Subcutaneous abdominal adipose tissue (tissue), 5 donors: ENCODE measurements around the gene PRR14L.
"Not testable (repeated sequence)": the region's sequence is repeated elsewhere in the genome, so short reads cannot be mapped to it uniquely, and the experiment has no call there.

ENCODE experiments used
- H3K27ac ChIP-seq: one replicate; pipeline ENCODE4 v1.7.0; 2013; ENCODE audit warnings: low read depth, mild to moderate bottlenecking, inconsistent platforms, low read length, moderate library complexity
- H3K27me3 ChIP-seq, 5 donors: one replicate each; pipeline ENCODE4 v1.7.0; 2013; ENCODE audit warnings: low read length in 5 of 5, inconsistent platforms in 1 of 5; ENCODE audit not compliant: control insufficient read depth in 5 of 5, insufficient read depth in 4 of 5
- H3K36me3 ChIP-seq, 5 donors: one replicate each; pipeline ENCODE4 v1.7.0; 2013; ENCODE audit warnings: low read length in 5 of 5; ENCODE audit not compliant: control insufficient read depth in 5 of 5, insufficient read depth in 5 of 5
- H3K4me1 ChIP-seq, 5 donors: one replicate each; pipeline ENCODE4 v1.7.0; 2013; ENCODE audit warnings: low read length in 5 of 5, mild to moderate bottlenecking in 3 of 5, moderate library complexity in 1 of 5; ENCODE audit not compliant: control insufficient read depth in 5 of 5, insufficient read depth in 5 of 5
- H3K4me3 ChIP-seq, 5 donors: one replicate each; pipeline ENCODE4 v1.7.0; 2013; ENCODE audit warnings: low read length in 5 of 5, low read depth in 1 of 5
- H3K9ac ChIP-seq, 5 donors: one replicate each; pipeline ENCODE4 v1.7.0; 2013; ENCODE audit warnings: low read length in 5 of 5, mild to moderate bottlenecking in 4 of 5, moderate library complexity in 3 of 5
- H3K9me3 ChIP-seq, 5 donors: one replicate each; pipeline ENCODE4 v1.7.0; 2013; ENCODE audit warnings: low read length in 5 of 5; ENCODE audit not compliant: control insufficient read depth in 5 of 5
- donor health status: healthy.
- donor health status: healthy.
- donor health status: healthy.
- donor health status: healthy.
- donor health status: healthy.

The PRR14L gene

DNA sequence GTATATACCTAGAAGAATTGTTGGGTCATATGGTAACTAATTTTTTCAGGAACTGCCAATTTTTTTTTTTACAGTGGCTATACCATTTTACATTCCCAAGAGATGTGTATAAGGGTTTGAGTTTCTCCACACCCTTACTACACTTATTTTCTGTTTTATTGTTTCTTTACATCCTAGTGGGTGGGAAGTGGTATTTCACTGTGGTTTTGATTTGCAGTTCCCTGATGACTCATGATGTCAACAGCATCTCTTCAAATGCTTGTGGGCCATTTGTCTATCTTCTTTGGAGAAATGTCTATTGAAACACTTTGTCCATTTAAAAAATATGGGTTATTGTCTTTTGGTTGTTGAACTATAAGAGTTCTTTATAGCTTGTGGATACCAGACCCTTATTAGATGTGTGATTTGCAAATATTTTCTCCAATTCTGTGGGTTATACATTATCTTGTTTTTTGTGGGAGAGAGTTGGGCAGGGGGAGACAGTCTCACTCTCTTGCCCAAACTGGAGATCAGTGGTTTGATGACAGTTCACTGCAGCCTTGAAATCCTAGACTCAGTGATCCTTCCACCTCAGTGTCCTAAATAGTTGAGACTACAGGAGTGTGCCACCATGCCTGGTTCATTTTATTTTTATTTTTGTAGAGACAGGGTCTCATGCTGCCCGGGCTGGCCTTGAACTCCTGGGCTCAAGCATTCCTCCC lies 57.6 kb downstream of the PRR14L start:
- H3K9me3 ChIP-seq = no peaks in the 10 kb centered on the region
- H3K4me3 ChIP-seq = no peak overlapping the region
- no peaks in the 10 kb centered on the region for H3K27me3 ChIP-seq
- peaks cover 17 to 58% (median 37%) of the 10 kb centered on the region in 5 donors for H3K36me3 ChIP-seq
- no peak overlapping the region for H3K9ac ChIP-seq
- H3K4me1 ChIP-seq = peaks cover 0 to 4% (median 0%) of the 10 kb centered on the region in 5 donors
- no peak overlapping the region for H3K27ac ChIP-seq

DNA sequence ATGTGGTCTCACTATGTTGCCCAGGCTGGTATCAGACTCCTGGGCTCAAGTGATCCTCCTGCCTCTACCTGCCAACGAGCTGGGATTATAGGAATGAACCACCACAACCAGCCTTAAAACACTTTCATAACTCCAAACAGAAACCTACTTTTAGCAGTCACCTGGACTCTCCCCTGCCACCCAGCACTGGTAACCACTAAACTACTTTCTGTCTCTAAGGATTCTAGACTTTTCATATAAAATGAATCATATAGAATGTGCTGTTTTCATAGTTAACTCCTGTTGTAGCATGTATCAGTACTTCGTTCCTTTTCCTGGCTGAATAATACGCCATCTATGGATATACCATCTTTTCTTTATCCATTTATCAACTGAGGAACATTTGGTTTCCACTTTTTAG lies 58.5 kb downstream of the PRR14L start:
- Histone ChIP-seq H3K4me1 (peaks cover 0 to 4% (median 0%) of the 10 kb centered on the region in 5 donors), H3K9ac (no peak overlapping the region), H3K4me3 (no peak overlapping the region), H3K27me3 (no peaks in the 10 kb centered on the region), H3K36me3 (peaks cover 17 to 58% (median 39%) of the 10 kb centered on the region in 5 donors), H3K27ac (no peak overlapping the region), H3K9me3 (no peaks in the 10 kb centered on the region)

DNA sequence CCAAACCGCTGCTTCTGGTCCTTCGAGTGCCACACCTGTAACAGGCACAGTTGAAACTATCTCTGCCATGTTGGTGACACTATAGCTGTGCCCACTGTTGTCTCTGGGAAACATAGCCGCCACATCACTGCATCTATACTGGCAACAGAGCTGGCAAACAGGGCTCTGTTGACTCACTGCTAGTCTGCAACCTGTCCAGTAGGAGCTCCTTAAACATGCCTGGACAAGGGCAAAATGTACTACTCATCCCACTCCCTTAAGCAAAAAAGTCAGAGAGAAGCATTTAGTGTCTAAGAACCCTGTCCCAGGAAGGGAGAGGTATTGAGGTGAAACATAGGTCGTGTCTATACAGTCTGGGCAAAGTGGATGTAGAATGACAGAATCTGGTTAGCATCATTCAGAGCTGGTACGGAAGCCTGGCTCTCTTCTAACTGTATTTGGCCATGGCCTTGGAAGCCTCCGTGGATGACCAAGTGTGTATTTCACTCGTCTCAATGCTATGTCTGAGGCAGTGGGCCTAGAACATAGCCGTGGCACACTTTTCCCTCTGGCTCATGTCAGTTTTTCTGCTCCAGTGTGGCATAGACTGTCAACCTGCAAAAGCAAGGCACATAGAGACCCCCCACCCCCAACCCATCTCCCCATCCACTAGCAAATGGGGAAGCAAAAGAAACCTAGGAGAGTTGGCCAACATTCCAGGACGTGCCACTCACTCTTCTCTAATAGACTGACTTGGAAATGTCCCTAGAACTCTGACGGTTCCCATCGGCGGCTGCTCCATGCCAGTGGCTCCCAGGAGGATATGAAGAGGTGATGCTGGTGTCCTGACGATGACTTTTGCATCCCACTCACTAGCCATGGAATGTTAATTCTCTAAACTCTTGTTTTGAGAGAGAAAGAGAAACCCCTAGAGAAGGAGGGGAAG lies 66.5 kb downstream of the PRR14L start:
- Histone ChIP-seq H3K27ac (no peak overlapping the region), H3K27me3 (no peaks in the 10 kb centered on the region), H3K4me3 (no peak overlapping the region), H3K36me3 (peaks cover 6 to 48% (median 40%) of the 10 kb centered on the region in 5 donors), H3K9me3 (no peaks in the 10 kb centered on the region), H3K9ac (no peak overlapping the region), H3K4me1 (peaks cover 0 to 5% (median 2%) of the 10 kb centered on the region in 5 donors)

DNA sequence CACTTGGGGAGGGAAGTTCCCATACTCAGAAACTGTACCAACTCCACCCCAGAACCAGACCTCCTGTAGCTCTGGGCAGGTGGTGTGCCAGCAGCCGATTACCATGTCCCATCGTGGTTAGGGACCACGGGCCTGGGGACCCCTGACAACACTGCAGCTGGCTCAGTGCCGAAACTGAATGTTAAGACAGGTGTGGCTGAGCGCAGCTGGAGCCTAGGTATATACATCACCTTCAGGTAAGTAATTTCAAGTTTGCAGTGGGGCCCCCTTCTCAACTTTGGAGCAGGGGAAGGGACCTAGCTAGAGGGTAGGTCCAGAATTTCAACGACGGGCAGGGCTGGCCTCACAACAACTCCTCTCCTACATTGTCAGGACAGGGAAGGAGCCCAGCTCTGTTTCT lies 67.2 kb downstream of the PRR14L start:
- Histone ChIP-seq H3K9ac (no peak overlapping the region), H3K27ac (no peak overlapping the region), H3K36me3 (peaks cover 6 to 45% (median 40%) of the 10 kb centered on the region in 5 donors), H3K27me3 (no peaks in the 10 kb centered on the region), H3K4me1 (peaks cover 0 to 5% (median 2%) of the 10 kb centered on the region in 5 donors), H3K9me3 (no peaks in the 10 kb centered on the region), H3K4me3 (no peak overlapping the region)

DNA sequence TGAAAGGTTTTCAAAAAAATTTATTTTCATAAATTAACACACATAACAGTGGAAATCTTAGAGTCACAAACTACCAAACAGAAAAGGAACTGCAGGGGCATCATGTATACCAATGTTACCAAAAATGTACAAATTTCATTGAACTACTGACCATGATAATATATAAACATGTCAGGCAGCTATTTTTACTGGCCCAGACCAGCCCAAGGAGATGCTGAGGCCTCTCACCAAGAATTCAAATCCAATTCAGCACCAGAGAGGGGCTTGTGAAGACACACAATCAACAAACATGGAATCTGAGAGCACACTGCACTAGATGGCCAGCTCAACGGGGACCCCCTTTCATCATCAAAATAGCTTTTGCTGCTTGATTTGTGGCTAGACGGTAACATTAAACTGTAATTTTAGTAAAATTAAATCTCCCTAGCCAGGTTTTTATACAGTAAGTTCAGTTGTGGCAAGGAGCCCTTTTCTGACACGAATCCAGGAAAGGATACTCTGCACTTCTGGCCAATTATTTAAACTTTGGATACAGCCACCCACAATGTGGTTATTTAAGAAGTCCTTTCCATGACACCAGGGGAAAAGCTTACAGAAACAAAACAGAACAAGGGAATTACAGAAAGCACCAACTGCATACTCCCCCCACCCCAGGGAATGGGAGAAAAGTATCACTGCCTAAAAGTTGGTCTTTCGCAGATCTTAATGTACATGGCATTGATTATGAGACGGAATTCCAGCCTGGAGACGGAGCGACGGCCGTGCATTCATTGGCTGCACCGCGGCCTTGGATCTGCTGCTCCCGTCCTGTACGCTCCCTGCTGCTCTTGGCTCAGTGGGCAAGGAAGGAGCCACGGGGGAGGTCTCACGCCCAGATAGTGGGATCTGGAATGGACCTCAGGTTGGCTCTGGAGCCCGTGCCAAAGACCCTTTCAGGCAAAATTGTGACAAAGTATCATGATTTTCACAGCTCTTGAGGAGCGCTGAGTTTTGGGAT lies 68.3 kb downstream of the PRR14L start:
- no peaks in the 10 kb centered on the region for H3K27me3 ChIP-seq
- H3K4me1 ChIP-seq = peaks cover 0 to 9% (median 2%) of the 10 kb centered on the region in 5 donors
- peaks cover 6 to 39% (median 35%) of the 10 kb centered on the region in 5 donors for H3K36me3 ChIP-seq
- H3K9me3 ChIP-seq = no peaks in the 10 kb centered on the region
- H3K9ac ChIP-seq = no peak overlapping the region
- H3K27ac ChIP-seq = no peak overlapping the region
- H3K4me3 ChIP-seq = no peak overlapping the region

DNA sequence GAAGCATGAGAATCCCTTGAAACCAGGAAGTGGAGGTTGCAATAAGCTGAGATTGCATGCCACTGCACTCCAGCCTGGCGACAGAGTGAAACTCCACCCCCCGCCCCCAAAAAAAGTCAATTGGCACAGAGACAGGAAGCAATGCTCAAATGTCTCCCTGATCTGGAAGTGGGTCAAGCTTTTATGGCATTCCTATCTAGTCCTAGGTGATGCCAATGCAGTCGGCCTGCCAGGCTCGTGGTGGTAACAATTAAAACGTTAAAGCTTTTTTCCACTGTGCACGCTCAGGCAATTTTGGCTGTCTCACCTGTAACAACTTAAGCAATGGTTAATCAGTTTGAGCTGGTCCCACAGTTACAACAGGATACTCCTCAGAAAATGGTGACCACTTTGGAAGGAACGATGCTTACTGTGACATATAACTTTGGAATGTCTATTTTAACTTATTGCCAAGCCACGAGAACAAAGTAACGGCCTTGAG lies 69.0 kb downstream of the PRR14L start:
- H3K9ac ChIP-seq = no peak overlapping the region
- no peaks in the 10 kb centered on the region for H3K27me3 ChIP-seq
- no peak overlapping the region for H3K27ac ChIP-seq
- H3K9me3 ChIP-seq = no peaks in the 10 kb centered on the region
- no peak overlapping the region for H3K4me3 ChIP-seq
- H3K36me3 ChIP-seq = peaks cover 6 to 34% (median 32%) of the 10 kb centered on the region in 5 donors
- H3K4me1 ChIP-seq = peaks cover 2 to 15% (median 4%) of the 10 kb centered on the region in 5 donors

DNA sequence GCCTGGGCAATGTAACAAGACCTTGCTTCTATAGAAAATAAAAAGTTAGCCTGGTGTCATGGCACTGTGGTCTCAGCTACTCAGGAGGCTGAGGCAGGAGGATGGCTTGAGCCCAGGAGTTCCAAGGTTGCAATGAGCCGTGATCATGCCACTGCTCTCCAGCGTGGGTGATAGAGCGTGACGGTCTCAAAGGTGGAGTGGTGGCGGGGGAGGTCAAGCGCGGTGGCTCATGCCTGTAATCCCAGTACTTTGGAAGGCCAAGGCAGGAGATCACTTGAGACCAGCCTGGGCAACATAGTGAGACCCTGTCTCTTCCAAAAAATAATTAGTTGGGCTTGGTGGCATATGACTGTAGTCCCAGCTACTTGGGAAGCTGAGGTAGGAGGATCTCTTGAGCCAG lies 71.2 kb downstream of the PRR14L start:
- no peak overlapping the region for H3K27ac ChIP-seq
- no peaks in the 10 kb centered on the region for H3K9me3 ChIP-seq
- no peak overlapping the region for H3K9ac ChIP-seq
- H3K36me3 ChIP-seq = peaks cover 0 to 12% (median 12%) of the 10 kb centered on the region in 5 donors
- peaks cover 0 to 15% (median 4%) of the 10 kb centered on the region in 5 donors for H3K4me1 ChIP-seq
- no peaks in the 10 kb centered on the region for H3K27me3 ChIP-seq
- H3K4me3 ChIP-seq = no peak overlapping the region

DNA sequence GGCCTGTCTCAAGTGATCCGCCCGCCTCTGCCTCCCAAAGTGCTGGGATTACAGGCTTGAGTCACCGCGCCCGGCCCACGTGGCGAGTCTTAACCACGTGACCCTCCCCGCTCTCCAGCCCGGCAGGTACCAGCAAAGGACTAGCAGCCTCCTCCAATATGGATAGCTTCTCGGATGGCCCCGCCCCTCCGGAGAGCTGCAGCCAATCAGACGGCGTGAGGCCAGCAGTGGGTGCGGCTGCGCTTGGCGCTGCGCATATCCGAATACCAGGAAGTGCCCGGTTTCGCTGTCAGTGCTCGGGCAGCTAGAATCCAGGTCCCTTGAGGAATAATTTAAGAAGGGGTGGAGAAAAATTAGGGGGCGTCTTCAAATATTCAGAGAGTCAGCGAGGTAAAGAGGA lies 73.2 kb downstream of the PRR14L start:
- H3K4me3 ChIP-seq = peak overlapping the region; percentile 65 to 87 (median 70)
- no peaks in the 10 kb centered on the region for H3K27me3 ChIP-seq
- H3K4me1 ChIP-seq = peaks cover 0 to 18% (median 4%) of the 10 kb centered on the region in 5 donors
- H3K36me3 ChIP-seq = no peaks in the 10 kb centered on the region
- no peaks in the 10 kb centered on the region for H3K9me3 ChIP-seq
- H3K9ac ChIP-seq = peak overlapping the region in 3 of 5 donors; percentile 63 to 69 (median 68)
- no peak overlapping the region for H3K27ac ChIP-seq

DNA sequence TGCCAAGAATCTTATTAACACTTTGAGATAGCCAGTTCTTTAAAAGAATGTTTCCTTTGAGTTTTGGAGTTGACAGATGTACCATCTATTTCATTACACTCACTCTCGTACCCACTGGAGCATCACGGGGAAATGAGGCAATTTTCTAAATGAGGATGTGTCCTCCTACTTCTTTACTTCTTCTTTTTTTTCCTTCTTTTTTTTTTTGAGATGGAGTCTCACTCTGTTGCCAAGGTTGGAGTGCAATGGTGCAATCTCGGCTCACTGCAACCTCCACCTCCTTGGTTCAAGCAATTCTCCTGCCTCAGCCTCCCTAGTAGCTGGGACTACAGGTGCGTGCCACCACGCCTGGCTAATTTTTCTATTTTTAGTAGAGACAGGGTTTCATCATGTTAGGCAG lies 75.7 kb downstream of the PRR14L start:
- H3K9ac ChIP-seq, H3K27me3 ChIP-seq, H3K36me3 ChIP-seq, H3K27ac ChIP-seq, H3K9me3 ChIP-seq, H3K4me3 ChIP-seq: not testable (repeated sequence)
- H3K4me1 ChIP-seq = peaks cover 0 to 22% (median 9%) of the 10 kb centered on the region in 5 donors
